Keratinocyte (primary cell): ENCODE measurements around the gene CHGA. TPM values are rescaled to one million over a fixed set of nuclear protein-coding genes. Genes with fewer than 3 reads are reported as not detected.

Source experiments
- DNase-seq: peaks from one replicate; pipeline ENCODE4 v3.0.0-alpha.2; 2011; ENCODE audit warnings: low read depth, missing footprints, low spot score
- FAIRE-seq: peaks from 2 replicates; lab custom pipeline; 2011; peaks lifted over from hg19 to GRCh38; lab: Jason Lieb, UNC
- H2AFZ ChIP-seq: 2 replicates; pipeline ENCODE4 v1.6.0; 2012; ENCODE audit warnings: low read length, control low read depth, inconsistent platforms; ENCODE audit not compliant: control insufficient read depth
- H3K27ac ChIP-seq: 2 replicates; pipeline ENCODE4 v1.5.1; 2011; ENCODE audit warnings: low read length; ENCODE audit not compliant: control insufficient read depth, insufficient read depth
- H3K27me3 ChIP-seq: 3 replicates; pipeline ENCODE4 v1.6.0; 2011; ENCODE audit warnings: low read length; ENCODE audit not compliant: control insufficient read depth, insufficient read depth; ENCODE audit errors: extremely low read depth
- H3K36me3 ChIP-seq, 2 experiments: 2 replicates in 1 of 2; 3 replicates in 1 of 2; pipeline ENCODE4 v1.5.1; 2011; ENCODE audit warnings: low read length in 2 of 2, mild to moderate bottlenecking in 1 of 2; ENCODE audit not compliant: control insufficient read depth in 2 of 2, insufficient read depth in 2 of 2; ENCODE audit errors: extremely low read depth in 1 of 2
- H3K4me1 ChIP-seq: 3 replicates; pipeline ENCODE4 v1.5.1; 2011; ENCODE audit warnings: low read length; ENCODE audit not compliant: control insufficient read depth, insufficient read depth; ENCODE audit errors: extremely low read depth
- H3K4me2 ChIP-seq: 3 replicates; pipeline ENCODE4 v1.6.0; 2011; ENCODE audit warnings: low read depth, low read length; ENCODE audit not compliant: control insufficient read depth, insufficient read depth; ENCODE audit errors: extremely low read depth
- H3K4me3 ChIP-seq, 3 experiments: fragments of 200-600 bp in 1 of 3; sonication (generic) in 1 of 3; 2 replicates in 2 of 3; 3 replicates in 1 of 3; pipeline ENCODE4 v1.5.1; 2011 to 2016; ENCODE audit warnings: low read length in 3 of 3, mild to moderate bottlenecking in 3 of 3, control low read depth in 2 of 3, inconsistent platforms in 1 of 3, low read depth in 1 of 3, mixed read lengths in 1 of 3, mixed run types in 1 of 3, moderate library complexity in 1 of 3; ENCODE audit not compliant: control insufficient read depth in 2 of 3, insufficient read depth in 2 of 3; ENCODE audit errors: extremely low read depth in 1 of 3
- H3K79me2 ChIP-seq: 2 replicates; pipeline ENCODE4 v1.6.0; 2012; ENCODE audit warnings: low read length; ENCODE audit not compliant: control insufficient read depth, insufficient read depth
- H3K9ac ChIP-seq: 3 replicates; pipeline ENCODE4 v1.6.0; 2011; ENCODE audit warnings: low read length; ENCODE audit not compliant: control insufficient read depth, insufficient read depth; ENCODE audit errors: extremely low read depth
- H3K9me1 ChIP-seq: 3 replicates; pipeline ENCODE4 v1.6.0; 2011; ENCODE audit warnings: low read length; ENCODE audit not compliant: control insufficient read depth, insufficient read depth; ENCODE audit errors: extremely low read depth
- H3K9me3 ChIP-seq: 2 replicates; pipeline ENCODE4 v1.5.1; 2012; ENCODE audit warnings: low read depth, low read length; ENCODE audit not compliant: control insufficient read depth
- H4K20me1 ChIP-seq: 3 replicates; pipeline ENCODE4 v1.6.0; 2011; ENCODE audit warnings: low read length; ENCODE audit not compliant: control insufficient read depth, insufficient read depth; ENCODE audit errors: extremely low read depth
- EZH2 ChIP-seq: IDR thresholded peaks from one replicate; pipeline ENCODE4 v1.6.1; 2012; ENCODE audit warnings: inconsistent platforms, mild to moderate bottlenecking, low read length, moderate library complexity
- dilution Hi-C: fragments of 300-500 bp; cut with MboI; formaldehyde crosslinking; loops from one replicate; pipeline ENCODE4 v1.7.0; 2020; ENCODE audit warnings: low sequenced_read_pairs; ENCODE audit not compliant: extremely low pct_ligation_motif_present
- polyA plus RNA-seq, 5 experiments: library from polyadenylated mRNA; depleted of rRNA in 3 of 5; stranded (reverse) in 3 of 5; stranded (forward) in 1 of 5; unstranded in 1 of 5; fragments of >200 nt; gene quantifications; 1 replicate in 1 of 5; 2 replicates in 3 of 5; 3 replicates in 1 of 5; pipeline versions ENCODE4 v1.2.1 to v1.2.3, GENCODE V29; 2011 to 2012; ENCODE audit warnings: missing spikeins in 2 of 5, low read depth in 1 of 5, low replicate concordance in 1 of 5
- TF ChIP-seq, protein P1 (sequence below), 3 experiments: IDR thresholded peaks in 1 of 3; conservative IDR thresholded peaks in 1 of 3; optimal IDR thresholded peaks in 1 of 3; 2 replicates in 2 of 3; 3 replicates in 1 of 3; pipeline versions ENCODE3 to v1.5.1; 2011; ENCODE audit warnings: low read length in 3 of 3, mild to moderate bottlenecking in 3 of 3, moderate library complexity in 2 of 3, control low read depth in 1 of 3, inconsistent platforms in 1 of 3; ENCODE audit not compliant: insufficient read depth in 2 of 3; ENCODE audit errors: extremely low read depth in 1 of 3

The CHGA gene
- polyA plus RNA-seq, 1 donor (not counting 4 experiments of a cell fraction or from before 2014, with no cell fraction given): 0.04 TPM

DNA sequence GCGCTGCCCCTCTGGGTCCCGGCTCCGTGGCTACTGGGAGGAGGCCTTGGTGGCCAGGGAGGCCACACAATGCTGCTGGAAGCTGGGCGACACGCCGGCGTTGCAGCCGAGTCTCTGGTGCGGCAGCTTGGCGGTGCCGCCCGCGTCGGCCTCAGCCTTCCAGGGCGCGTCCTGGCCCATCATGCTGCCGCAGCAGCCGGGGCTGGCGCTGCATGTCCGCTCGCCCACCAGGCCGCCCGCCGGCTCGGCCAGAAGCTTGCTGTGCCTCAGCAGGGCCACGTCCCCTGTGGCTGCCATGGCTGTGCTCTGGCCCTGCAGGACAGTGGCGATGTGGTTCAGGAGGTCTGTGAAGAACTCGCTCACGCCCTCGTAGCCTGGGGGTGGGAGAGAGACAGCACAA lies 18.6 kb downstream of the CHGA start:
- Histone ChIP-seq H3K36me3 (peaks cover 18 to 20% of the 10 kb centered on the region in 2 experiments), H3K27me3 (no peaks in the 10 kb centered on the region)

DNA sequence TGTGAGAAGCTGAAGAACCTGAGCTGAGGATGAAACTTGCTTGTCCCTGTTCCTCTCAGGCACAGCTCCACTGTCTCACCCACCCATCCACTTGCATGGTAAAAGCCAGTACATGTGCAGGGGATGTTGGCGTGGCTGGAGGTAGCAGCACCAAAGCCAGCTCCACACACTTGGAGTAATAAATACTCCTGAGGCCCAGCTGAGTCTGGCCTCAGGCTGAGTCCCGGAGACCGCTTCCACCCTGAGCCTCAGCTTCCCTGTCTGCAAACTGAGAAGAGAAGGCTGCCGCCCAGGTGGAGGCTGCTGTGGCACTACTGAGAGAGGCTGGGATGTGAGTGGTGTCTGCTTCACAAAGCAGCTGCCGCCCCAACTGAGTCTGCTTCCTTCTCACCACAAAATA lies 19.2 kb downstream of the CHGA start:
- dilution Hi-C loops: no loop called here
- DNase-seq: no peak
- no peak for FAIRE-seq
- no peaks in the 10 kb centered on the region for H4K20me1 ChIP-seq
- no peak overlapping the region for H3K4me2 ChIP-seq
- H3K27me3 ChIP-seq: no peaks in the 10 kb centered on the region
- peaks cover 20% of the 10 kb centered on the region for H3K4me1 ChIP-seq
- H3K27ac ChIP-seq: no peak overlapping the region
- no peak overlapping the region for H2AFZ ChIP-seq
- no peak overlapping the region for H3K9ac ChIP-seq
- peaks cover 18 to 20% of the 10 kb centered on the region in 2 experiments for H3K36me3 ChIP-seq
- H3K79me2 ChIP-seq: no peaks in the 10 kb centered on the region
- H3K9me3 ChIP-seq: no peaks in the 10 kb centered on the region
- H3K4me3 ChIP-seq: no peak overlapping the region
- no peaks in the 10 kb centered on the region for H3K9me1 ChIP-seq
- TF ChIP-seq, protein P1, sequence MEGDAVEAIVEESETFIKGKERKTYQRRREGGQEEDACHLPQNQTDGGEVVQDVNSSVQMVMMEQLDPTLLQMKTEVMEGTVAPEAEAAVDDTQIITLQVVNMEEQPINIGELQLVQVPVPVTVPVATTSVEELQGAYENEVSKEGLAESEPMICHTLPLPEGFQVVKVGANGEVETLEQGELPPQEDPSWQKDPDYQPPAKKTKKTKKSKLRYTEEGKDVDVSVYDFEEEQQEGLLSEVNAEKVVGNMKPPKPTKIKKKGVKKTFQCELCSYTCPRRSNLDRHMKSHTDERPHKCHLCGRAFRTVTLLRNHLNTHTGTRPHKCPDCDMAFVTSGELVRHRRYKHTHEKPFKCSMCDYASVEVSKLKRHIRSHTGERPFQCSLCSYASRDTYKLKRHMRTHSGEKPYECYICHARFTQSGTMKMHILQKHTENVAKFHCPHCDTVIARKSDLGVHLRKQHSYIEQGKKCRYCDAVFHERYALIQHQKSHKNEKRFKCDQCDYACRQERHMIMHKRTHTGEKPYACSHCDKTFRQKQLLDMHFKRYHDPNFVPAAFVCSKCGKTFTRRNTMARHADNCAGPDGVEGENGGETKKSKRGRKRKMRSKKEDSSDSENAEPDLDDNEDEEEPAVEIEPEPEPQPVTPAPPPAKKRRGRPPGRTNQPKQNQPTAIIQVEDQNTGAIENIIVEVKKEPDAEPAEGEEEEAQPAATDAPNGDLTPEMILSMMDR (optimal IDR thresholded peaks at IDR 0.05 in 1 of 3, IDR thresholded peaks at IDR 0.05 in 1 of 3, conservative IDR thresholded peaks at IDR 0.05 in 1 of 3; ENCODE audit: extremely low read depth in 1 of 3, insufficient read depth in 2 of 3, low read length in 3 of 3): no peak
- TF ChIP-seq EZH2: no peak

More for the DNA sequence above, 18.6 kb downstream of the CHGA start:
- H4K20me1 ChIP-seq: no peaks in the 10 kb centered on the region
- TF ChIP-seq, protein P1 (optimal IDR thresholded peaks at IDR 0.05 in 1 of 3, IDR thresholded peaks at IDR 0.05 in 1 of 3, conservative IDR thresholded peaks at IDR 0.05 in 1 of 3; ENCODE audit: extremely low read depth in 1 of 3, insufficient read depth in 2 of 3, low read length in 3 of 3): no peak
- no peak for FAIRE-seq
- H3K27ac ChIP-seq: no peak overlapping the region
- no peak for DNase-seq
- no peaks in the 10 kb centered on the region for H3K9me1 ChIP-seq
- no peak overlapping the region for H3K4me3 ChIP-seq
- dilution Hi-C loops: no loop called here
- H3K9me3 ChIP-seq: no peaks in the 10 kb centered on the region
- no peaks in the 10 kb centered on the region for H3K79me2 ChIP-seq
- H2AFZ ChIP-seq: no peak overlapping the region
- peaks cover 21% of the 10 kb centered on the region for H3K4me1 ChIP-seq
- H3K9ac ChIP-seq: no peak overlapping the region
- no peak overlapping the region for H3K4me2 ChIP-seq
